Measurements from ENCODE around the gene LTA4H.
A peak's percentile ranks its signal among the peaks of the same experiment; 100 is the strongest.
"Not testable (repeated sequence)": the region's sequence is repeated elsewhere in the genome, so short reads cannot be mapped to it uniquely, and the experiment has no call there.

The LTA4H gene
- total RNA-seq = 66.0 to 83.9 (median 80.3) reads per million in 4 donors

DNA sequence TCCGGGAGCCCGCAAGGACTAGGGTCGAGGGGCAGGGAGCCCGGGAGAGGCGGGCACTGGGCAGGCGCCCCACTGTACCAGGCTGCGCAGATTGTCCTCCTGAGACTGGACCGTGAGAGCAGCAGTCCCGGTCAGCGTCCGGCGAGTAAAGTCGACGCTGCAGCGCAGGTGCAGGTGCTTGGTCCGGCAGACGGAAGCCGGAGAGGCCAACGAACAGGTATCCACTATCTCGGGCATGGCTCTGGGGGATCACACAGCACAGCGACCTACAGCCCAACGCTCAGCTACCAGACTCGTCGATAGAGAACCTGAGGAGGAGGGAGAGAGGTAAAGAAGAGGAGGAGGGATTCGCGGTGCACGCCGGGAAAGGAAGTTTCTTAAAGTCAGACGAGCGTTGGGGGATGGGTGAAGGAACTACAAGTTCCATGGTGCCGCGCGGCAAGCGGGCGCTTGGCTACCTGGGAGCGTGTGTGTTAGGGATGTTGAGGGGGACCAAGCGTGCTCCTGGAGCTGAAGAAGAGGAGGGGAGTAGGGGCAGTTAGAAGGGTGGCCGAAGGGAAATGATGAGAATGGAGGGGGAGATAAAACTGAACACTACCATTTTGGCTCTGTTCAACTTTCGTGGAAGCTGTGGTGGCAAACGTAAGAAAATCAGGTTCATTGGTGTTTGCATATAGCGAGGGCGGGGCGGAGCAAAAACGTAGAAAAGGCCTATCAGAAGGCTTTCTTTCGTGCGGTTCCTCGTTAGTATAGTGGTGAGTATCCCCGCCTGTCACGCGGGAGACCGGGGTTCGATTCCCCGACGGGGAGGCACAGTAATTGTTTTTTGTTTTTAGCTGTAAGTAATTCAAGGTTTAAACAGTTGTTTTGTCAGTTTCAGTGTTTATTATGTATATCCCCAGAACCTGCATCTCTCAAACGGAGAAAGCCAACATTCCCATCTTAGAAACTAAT lies at the start of gene LTA4H:
LTA4H (minus strand) TSS at position 305 of the 954 bp plus-strand sequence; CDS start at position 237, 68 bp downstream.
- DNase-seq = peak; percentile 90 to 98 (median 94)

DNA sequence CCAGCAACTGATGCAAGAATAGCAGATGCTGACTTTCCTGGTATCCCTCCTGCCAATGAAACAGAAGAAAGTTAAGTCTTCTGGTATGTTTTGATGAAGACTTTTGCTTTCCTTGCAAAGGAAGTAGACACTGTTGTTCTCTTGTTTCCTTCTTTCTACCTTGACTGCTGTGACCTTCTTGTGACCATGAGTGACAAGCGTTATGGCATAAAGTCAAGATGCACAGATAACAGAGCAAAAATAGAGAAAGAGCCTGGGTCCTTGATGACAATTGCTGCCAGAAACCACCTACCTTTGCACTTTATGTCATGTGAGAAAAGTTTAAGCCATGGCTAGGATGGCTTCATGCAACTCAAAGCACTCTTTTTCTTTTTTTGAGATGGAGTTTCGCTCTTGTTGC lies 49.2 kb upstream of the LTA4H start:
- no peak for DNase-seq

DNA sequence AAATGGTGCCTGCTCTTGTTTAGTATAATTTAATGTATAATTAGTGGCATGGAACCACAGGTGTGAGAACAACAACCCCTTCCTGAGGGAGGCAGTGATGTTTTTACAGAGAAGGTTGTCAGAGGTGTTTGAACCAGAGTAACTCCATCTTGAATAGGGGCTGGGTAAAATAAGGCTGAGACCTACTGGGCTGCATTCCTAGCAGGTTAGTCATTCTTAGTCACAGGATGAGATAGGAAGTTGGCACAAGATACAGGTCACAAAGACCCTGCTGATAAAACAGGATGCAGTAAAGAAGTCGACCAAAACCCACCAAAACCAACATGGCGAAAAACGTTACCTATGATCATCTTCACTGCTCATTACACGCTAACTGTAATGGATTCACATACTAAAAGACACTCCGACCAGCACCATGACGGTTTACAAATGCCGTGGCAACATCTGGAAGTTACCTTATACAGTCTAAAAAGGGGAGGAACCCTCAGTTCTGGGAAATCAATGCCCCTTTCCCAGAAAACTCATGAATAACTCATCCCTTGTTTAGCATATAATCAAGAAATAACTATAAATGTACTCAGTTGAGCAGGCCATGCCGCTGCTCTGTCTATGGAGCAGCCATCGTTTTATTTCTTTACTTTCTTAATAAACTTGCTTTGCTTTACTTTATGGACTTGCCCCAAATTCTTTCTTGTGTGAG lies 47.8 kb upstream of the LTA4H start:
- DNase-seq = no peak

DNA sequence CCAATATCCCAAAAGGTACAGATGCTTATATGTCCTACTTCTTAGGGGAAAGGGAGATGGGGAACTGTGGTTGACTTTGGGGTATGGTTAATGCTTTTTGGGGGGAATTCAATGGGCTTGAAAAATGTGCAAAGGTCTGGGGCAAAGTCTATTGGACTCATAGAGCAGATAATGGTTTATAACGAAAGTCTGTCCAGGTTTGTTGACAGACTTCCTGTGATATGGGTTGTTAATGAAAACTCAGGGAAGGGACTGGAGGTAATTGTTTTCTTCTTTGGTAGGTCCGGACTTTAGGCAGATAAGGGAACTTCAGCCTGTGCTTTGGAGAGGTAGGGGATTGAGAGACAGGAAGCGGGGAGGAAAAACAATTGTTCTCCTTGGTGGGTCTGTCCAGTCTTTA lies 46.2 kb upstream of the LTA4H start:
- DNase-seq = no peak

DNA sequence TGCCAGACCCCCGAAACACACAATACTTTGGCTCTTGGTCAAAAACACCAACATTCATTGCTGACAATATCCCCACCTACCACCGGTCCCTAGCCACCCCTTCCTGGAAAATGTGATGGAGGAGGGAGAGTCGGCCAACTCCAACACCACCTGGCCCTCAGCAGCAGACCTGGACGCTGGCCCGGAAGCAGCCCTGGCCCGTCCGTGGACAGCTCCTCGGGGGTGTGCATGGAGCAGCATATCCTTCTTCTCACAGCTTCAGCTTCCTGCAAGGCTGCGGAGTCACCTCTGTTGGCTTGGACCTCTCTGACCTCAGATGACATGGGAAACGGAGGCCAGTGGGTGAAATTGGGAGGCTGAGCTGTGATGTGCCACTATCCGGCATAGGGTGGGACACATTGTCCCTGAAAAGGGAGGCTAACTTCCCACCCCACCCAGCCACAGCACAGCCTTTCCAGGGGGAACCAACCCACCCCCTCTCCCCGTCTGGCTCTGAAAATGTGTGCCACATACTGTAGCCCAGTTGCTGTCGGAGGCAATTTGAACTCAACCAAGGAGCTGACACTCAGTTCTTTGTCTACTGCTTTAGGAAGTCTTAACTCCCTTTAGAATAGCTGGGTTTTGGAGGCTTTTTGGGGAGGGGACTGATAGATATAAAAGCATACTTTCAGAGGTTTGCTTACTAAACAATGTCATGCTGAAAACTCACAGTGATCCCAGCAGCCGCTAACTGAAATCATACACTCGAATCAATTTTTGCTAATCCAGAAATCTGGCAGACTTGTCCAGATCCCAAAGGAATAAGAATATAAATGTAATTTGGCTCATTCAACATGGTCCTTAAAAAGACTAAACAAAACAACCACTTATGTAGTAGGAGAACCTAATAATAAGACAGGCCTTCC lies 43.1 kb upstream of the LTA4H start:
- DNase-seq = no peak

DNA sequence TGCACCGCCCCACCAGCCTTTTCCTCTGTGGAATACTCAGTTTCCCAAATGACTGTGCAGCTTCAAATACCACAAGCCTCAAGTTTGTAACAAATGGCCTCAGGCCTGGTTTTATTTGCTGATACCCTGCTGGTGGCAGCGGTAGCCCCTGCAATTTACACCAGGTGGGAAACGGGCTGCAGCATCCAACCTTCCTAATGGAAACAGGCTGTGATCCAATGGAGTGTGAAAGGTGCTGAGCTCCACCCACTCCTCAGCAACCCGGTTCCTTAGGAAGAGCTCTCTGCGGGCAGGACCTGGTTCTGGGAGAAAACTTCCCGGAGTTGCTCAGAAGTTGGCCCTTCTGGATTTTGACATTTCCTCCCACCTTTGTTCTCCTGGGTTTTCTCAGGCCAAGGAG lies 41.7 kb upstream of the LTA4H start:
- DNase-seq = no peak

DNA sequence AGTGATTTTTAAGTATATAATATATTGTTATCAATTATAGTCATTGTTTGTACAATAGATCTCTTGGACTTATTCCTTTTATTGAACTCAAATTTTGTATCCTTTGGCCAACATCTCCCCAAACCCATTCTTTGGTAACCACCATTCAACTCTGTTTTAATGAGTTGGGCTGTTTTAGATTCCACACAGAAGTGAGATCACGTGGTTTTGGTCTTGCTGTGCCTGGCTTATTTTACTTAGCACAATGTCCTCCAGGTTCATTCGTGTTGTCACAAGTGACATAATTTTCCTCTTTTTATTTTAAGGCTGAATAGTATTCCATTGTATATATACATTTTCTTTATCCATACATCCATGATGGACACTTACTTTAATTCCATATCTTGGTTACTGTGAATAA lies 40.2 kb upstream of the LTA4H start:
- no peak for DNase-seq

DNA sequence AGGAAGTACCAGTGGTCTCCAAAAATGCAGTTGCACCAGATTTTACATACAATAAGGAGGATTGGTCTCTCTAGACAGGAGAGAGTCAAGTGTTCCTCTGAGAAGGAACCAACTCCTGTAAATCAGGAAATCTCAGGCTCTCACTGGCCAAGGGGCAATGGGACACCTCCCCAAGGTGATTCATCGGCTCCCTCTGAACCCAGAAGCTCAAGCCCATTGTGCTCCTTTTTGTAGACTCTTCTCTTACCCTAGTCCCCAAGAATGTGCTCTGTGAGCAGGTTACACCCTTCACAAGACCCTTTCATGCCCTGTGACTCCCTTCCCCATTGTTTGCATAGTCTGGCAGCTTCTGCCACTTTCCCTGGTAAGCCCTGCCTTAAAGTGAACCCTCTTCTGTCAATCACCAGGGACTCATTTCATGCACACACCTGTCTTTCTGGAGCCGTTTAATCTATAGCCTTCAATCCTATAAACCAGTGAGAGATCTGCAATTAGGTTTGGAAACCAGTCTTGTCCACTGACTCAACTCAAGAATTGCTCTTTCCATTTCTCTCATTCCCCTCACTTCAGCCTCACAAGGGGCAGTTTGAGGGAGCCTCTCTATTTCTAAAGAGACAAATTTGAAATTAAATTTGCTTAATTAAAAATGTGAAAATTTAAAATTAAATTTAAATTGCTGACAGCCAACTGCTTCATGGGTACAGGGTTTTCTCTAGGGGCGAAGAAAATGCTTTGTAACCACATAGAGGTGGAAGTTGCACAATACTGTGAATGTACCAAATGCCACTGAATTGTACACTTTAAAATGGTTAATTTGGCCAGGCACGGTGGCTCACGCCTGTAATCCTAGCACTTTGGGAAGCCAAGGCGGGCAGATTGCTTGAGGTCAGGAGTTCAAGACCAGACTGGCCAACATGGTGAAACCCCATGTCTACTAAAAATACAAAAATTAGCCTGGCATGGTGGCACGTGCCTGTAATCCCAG lies 38.3 kb upstream of the LTA4H start:
- no peak for DNase-seq

DNA sequence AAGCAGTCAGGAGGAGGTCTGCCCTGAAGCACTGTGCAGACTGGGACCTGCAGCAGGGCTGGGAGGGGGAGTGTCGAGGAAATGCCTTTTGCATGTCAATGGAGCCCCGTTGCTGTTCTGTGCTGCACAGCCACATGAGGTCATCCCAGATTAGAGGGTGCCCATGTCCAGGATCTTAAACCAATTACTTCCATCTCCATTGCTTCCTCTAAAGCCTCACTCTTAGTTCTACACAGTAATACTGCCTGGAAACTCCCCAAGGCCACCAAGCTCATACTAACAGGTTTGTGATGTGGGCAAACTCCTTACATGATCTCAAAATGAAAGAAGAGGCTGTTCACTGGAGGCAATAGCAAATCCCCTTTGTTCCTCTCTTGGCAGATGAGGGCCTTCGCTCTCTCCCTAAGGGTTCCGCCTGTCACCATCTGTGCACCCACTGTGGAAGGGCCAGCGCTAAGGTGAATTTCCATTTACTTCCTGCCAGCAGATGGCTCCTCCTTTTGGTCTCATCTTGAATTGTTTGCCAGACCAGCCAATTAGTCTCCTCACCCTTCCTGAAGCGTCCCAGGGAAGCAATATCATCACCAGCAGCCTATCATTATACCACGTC lies 35.4 kb upstream of the LTA4H start:
- no peak for DNase-seq

DNA sequence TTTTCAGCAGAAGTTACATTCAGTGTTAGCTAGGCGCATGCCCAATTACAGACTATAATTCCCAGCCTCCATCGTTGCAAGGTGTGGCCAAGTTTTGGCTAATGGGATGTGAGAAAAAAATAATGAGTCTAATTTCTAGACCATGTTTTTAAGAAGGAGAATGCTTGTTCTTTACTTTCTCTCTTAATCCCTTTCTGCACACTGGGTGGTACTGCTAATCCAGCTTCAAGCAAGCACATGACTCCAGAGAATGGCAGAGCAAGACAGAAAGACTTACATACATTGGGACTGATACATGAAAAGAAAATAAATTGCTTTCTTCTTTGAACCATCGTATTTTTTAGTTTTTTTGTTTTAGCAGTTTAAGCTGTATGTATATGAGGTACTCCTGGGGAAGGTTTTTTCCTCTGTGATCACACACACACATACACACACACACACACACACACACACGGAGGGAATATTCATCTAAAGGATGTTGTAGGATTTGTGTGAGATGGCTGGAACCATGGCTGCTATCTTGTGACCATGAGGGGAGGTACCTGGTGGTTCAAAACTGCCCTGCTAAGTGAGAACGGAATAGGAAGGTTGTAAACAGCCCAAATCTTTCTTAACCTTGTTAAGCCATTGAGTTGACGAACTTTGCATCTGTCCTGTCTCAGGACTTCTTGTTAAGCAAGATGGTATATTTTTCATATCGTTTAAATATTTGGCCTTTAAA lies 34.3 kb upstream of the LTA4H start:
- DNase-seq = no peak

DNA sequence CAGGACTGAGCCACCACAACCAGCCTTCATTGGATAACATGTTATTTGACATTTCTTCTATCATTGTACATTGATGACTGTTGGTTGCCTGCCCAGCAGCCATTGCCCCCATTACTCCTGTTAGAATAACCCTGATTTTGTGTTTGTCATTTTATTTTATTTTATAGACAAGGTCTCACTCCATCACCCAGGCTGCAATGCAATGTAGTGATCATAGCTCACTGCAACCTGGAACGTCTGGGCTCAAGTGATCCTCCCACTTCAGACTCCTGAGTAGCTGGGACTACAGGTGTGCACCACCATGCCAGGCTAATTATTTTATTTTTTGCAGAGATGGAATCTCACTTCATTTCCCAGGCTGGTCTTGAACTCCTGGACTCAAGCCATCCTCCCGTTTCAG lies 33.2 kb upstream of the LTA4H start:
- no peak for DNase-seq

DNA sequence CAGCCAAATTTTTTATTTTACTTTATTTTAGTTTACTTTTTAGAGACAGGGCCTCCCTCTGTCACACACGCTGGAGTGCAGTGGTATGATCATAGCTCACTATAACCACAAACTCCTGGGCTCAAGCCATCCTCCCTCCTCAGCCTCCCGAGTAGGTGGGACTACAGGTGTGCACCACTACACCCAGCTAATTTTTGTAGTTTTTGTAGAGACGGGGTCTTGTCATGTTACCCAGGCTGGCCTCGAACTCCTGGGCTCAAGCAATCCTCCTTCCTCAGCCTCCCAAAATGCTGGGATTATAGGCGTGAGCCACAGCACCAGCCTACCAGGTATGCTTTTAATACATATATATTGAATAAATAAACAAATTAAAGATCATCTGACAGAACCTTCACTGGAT lies 32.7 kb upstream of the LTA4H start:
- DNase-seq = no peak

DNA sequence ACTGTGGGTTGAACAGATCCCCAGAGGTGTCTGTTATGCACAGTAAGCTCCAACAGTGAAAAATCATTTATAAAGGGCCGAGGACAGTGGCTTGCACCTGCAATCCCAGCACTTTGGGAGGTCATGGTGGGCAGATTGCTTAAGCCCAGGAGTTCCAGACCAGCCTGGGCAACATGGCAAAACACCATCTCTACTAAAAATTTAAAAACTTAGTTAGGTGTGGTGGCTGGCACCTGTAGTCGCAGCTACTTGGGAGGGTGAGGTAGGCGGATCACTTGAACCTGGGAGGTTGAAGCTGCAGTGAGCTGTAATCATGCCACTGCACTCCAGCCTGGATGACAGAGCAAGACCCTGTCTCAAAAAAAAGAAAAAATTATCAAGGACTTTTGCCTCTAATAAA lies 30.4 kb upstream of the LTA4H start:
- DNase-seq = not testable (repeated sequence)

DNA sequence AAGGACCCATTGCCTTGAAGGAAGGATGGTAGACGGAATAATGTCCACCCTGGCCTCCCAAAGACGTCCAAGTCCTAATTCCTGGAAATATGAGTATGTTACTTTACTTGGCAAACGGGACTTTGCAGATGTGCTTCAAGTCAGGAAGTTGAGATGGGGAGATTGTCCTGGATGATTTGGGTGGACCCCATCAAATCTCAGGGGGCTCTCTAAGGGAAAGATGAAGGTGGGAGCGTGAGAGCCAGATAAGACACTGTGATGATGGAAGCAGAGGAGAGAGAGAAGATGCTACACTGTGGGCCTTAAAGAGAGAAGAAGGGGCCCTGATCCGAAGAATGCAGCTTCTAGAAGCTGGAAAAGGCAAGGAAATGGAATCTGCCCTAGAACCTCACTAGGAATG lies 29.6 kb upstream of the LTA4H start:
- DNase-seq = no peak

DNA sequence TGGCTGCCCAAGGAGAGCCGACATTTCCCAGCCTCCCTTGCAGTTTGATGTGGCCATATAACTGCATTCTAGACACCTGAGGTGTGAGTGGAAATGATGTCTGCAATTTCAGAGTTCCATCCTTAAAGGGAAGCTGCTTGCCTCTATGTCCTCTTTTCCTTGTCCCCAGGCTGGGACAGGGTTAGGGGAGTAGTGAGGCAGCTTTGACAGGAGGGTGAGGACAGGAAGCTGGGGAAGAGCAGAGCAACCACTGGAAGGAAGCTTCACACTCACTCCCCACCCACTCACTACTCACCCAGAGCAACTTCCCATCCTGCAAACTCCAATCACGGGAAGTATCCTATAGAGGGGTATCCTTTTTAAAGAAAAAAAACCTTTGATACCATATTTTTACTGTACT lies 28.9 kb upstream of the LTA4H start:
- DNase-seq = no peak

DNA sequence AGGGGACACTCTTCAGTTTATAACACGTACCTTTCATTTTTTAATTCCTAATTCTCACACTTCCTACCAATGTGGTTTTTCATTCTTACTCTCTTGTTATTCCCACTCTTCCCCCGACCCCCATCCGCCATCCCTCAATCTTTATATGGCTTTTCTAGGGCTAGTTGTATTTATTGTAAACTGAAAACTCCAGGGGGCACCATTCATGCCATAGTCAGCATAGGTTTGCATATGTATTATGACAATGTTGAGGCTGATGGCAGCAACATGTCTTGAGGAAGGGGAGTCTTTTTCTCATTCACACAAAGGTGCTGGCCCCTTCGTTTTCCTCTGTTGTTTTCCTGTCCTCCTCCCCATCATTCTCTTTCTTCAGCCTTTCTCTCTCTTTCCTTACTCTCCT lies 27.7 kb upstream of the LTA4H start:
- DNase-seq = peak in 1 of 5 donors; percentile 53

DNA sequence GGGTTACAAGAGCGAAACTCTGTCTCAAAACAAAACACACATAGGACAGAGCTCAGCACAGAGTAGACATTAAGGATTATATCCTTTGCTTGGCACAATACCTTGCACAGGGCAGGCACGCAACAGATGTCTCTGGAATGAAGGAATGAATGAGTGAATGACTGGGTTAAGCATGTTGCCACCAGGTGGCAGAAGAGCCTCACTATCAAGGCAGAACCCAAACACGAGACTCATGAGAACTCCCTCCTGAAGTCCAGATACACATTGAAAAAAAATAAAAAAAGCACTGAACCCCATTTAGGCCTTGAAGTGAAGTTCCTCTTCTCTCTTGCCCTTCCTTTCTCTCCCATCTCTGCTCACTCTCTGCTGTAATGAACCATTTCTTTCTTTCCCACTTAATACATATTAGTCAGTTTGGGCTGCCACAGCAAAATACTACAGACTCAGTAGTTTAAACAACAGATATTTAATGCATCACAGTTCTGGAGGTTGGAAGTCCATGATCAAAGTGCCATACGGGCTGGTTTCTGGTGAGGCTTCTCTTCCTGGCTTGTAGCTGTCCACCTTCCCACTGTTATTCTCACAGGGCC lies 26.6 kb upstream of the LTA4H start:
- peak; percentile 46 to 81 (median 62) for DNase-seq

DNA sequence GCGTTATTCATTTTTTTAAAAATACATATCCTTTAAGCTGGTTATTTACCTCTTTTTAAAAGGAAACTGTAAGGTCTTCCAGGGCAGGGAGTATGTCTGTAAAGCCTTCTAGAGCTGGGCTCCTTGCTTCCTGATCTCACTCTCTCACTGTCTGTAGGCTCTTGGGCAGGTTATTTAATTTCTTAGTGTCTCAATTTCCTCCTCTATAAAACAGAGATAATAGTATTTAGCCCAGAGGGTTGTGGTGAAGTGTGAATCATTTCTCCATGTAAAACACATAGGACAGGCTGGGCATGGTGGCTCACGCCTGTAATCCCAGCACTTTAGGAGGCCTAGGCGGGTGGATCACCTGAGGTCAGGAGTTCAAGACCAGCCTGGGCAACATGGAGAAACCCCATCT lies 25.9 kb upstream of the LTA4H start:
- DNase-seq = no peak

DNA sequence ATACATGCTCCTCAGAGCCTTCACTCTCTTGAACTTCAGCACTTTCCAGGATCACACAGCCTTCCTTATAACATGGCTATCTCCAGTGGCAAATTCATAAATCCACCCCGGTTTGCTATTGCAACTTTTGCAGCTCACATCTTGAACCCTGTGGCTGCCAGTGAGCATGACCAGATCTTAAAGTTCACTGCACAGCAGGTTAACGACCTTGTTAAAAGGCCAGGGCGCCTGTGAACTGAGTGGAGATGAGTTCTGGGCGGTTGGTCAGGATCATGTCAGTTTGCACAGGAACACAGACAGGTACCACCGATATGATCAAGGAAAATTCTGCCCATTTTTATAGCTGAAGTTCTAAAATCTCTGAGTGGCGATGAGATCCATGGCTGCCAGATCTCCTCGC lies 24.7 kb upstream of the LTA4H start:
- DNase-seq = no peak

DNA sequence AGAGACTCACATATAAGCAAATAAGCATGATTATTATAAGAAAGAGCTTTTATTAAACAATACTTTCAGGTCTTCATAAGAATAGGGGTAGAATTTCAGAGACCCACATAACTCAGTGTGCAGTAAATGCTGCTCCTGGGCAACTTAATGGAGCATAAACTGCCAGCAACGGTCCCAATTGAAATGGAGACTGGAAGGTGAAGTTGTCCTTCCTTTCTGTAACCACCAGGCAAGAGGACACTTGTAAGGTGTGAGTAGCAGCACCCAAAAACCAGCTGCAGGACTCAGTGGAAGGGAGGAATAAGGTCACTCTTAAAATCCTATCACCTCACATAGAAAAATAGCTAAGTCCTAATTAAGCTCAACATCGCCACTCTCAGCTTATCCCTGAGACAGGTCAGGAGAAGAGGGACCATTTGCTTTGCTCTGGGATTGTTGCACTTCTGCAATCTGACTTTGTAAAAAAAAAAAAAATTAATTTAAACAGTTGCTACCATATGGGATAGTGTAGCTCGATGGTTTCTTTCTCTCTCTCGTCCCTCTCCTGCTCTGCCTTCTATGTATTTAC lies 22.7 kb upstream of the LTA4H start:
- no peak for DNase-seq
